UCSD-AML1 (cell line): ENCODE measurements around the gene EPN2.

ENCODE experiments used
- DNase-seq: peaks from one replicate; lab custom pipeline; 2025; ENCODE audit not compliant: unreplicated experiment; lab: John Stamatoyannopoulos, UW

Gene EPN2

DNA sequence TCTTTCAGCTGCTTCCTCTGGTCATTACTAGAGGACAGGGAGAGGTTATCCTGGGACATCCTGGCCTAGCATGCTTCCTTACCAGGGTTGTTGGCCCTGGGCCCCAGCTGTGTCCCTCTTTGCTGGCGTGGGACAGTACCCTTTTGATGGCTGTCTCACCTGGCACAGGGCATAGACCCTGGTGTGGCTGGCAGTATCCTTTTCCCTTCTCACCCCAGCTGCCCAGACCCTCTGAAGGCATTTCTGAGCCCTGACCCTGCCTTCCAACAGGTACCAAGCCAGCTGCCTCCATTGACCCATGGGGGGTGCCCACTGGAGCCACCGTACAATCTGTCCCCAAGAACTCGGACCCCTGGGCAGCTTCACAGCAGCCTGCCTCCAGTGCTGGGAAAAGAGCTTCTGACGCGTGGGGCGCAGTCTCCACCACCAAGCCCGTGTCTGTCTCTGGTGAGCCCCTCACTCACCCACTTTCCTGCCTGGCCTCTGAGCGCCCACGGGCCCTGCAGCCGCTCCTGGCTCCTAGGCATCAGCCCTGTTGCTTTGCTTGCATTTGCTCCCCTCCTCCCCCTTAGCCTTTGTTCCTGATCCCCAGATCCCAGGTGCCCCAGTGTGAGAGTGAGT, 91.4 kb downstream of the EPN2 start:
- no peak for DNase-seq

DNA sequence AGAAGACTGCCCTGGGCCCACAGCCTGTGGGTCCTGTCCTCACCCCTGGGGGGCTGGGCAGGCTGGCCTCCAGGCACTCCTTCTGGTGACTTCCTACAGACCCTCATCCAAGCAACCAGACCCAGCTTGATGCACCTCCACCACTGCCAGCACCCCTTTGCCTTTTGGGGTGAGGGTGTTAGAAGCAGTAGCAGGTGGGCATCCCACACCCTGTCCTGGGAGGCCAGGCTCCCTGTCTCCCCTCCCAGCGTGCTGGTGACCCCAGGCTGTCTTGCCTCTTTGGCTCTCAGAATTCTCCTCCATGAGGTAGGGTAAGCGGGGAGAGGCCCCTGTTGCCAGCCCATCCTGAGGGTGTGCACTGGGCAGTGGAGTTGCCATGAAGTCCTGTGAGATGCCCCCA, 92.0 kb downstream of the EPN2 start:
- DNase-seq, result no peak

DNA sequence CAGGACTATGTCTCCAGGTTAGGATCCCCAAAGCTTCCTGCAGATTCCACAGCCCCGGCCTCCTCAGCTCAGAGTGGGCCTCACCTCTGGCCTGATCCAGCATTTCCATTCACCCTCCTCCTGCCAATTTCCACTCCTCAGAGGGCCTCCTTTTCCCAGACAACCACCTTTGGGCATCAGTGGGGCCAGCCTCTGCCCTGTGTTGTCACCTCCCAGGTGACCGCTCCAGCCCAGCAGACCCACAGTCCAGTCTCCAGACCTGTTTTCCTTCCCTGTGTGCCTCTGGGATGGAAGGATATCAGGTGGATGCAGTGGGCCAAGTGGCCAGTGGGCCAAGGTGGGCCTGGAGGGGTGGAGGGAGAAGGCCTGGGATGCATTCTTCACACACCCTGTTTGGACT, 92.7 kb downstream of the EPN2 start:
- no peak for DNase-seq

DNA sequence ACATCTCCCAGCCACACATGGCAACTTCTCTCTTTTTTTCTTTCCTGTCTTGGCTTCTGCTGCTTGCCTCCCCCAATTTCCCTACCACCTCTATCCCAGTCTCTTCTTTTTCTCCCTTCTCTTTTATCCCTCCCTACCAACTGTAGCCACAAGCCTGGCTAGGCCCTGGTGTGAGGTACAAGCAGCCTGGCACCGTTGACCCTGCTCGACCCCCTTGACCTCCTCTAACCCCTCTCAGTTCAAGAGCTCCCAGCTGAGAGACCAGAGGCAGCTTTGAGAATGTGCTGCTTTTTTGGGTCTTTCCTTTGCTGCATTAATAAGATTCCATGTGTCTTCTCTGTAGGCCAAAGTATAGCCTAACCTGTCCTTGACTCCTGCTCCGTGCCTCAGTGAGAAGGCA, 93.1 kb downstream of the EPN2 start:
- no peak for DNase-seq

DNA sequence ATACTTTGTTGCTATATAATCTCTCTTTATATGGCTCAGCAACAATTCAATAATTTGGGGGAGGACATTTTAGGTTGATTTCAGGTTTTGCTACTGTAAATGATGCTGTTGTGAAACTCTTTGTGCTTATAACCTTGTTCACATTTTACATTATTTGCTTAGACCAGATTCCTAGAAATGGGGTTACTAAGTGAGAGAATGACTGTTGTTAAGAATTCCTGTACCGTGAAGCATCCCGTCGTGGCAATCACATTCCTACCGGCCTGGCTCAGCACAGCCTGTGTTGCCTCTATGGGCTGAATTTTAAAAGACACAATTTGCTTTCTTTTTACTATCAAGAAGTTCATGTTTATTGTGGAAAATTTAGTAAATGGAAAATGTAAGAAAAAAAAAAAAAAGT, 94.0 kb downstream of the EPN2 start:
- no peak for DNase-seq

DNA sequence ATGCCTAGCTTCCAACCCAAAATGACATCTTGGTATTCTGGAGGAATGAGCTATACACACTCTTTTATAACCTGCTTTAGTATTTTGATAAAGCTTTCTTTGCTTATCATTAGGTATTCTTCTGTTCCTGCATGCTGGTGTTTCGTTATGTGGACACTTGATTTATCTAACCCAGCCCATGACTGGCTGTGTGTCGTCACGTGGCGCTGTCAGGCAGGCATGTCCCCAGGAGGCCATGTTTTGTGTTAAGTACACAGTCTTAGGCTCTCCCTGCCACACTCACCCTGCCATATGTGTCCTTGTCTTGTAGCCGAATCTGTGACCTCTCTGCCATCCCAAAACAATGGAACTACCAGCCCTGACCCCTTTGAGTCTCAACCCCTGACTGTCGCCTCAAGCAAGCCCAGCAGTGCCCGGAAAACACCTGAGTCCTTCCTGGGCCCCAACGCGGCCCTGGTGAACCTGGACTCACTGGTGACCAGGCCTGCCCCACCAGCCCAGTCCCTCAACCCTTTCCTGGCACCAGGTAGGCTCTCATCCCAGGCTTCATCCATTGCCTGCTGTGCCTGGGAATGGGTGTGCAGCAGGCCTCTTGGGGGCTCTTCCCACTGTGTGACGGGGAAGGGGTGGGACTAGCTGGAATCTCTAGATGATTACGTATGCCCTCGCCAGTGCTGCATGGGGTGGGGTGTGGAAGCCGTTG, 94.5 kb downstream of the EPN2 start:
- no peak for DNase-seq

DNA sequence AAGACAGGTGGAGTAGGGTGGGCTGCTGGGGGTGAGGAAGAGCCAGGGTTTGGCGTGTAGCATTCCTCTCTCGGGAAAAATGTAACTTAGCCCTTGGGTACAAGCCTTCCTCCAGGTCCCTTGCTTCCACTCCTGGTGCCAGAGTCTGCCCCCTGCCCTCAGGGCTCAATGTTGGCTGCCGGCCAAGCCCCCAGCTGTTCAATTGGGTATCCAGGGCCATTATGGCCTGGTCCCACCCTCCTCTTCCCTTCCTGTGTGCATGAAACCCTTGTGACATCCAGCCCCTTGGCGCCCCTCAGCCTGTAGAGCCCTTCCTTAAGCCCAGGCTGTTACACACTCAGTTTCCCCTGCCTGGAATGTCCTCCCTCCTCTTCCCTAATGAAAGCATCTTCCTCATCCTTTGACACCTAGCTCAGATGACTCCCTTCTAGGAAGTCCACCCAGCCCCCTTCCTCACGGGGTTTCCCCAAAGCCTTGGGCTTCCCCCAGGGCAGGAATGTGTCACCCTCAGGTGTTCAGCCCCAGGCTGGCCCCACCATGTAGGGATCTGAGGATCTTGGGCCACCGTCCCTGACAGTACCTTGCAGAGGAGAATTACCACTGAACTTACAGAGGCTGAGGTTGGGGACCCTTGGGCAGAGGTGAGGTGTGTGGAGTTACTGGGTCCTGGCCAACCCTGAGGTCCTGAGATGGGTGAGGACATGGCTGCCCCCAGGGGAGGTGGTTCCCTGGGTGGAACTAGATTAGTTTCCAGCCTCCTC, 95.4 kb downstream of the EPN2 start:
- DNase-seq, result no peak

DNA sequence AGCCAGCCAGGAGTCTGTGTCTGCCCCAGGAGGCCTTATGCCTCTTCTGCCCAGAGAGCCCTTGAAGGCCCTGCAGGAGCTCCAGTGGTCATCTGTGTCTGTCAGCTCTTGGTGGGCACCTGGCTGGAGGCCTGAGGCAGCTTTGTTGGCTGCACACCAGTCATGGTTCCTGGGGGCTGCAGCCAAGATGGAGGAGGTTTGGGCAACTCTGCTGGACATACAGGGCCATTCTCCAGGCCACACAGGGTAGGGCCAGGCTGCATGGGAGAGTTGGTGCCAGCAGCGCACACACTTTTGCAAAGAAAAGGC, 95.9 kb downstream of the EPN2 start:
- DNase-seq, result no peak

DNA sequence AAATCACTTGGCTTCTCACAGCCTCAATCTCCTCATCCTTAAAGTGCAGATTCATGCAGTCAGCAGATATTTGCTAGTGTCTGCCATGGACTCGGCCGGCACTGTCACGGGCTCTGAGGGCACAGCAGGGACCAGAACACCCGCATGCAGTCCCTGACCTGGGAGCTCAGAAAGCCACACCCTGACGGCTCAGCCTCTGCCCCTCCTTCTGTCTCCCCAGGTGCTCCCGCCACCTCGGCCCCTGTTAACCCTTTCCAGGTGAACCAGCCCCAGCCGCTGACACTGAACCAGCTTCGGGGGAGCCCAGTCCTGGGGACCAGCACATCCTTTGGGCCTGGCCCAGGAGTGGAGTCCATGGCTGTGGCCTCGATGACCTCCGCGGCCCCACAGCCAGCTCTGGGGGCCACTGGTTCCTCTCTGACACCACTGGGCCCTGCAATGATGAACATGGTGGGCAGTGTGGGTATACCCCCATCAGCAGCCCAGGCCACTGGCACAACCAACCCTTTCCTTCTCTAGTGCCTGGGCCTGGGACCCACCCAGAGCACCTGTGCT, 96.6 kb downstream of the EPN2 start:
- no peak for DNase-seq

DNA sequence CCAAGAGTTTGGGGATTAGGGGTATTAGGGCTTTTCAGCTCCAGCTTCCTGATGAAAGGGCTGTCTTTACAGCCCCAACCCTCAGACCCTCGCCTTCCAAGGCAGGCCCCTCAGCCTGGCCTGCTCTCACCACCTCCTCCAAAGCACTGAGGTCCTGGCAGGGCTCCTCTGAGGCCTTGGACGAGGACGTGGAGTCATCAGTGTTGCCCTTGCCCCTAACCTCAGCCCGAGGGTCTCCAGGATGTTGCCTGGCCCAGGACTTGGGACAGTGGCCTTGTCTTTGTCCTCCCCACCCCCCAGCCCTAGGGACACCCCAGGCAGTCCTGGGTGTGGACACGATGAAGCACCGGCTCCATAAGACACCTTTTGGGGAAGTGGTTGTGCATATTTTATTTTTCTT, 97.2 kb downstream of the EPN2 start:
- DNase-seq, result no peak

DNA sequence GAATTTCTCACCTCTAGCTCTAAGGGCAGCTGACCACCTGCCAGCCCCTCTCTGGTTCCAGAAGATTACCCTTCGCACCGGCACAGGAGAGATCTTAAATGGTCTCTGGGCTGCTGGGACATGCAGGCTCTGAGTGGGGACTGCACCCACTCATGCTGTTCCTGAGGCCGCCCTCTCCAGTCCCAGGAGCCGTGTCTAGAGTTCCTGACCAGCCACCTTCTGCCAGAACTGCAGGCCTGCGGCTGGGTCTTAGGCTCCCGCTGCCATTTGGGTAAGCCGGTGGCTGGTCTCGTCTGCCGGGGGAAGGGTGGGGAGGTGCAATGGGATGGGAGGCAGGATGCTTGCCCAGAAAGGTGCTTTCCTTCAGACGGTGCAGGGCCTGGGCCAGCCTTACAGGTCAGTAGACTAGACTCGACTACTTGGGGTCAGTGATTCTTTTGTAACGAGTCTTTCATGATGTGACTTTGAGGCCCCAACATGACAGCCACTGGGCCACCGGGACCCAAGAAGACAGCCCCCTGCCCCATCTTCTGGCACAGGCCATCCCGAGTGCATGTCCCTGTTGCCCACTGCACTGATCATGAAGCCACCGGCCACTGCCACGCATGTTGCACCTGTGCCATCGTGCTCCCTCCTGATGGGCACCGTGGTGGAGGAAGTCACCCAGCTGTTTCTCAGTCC, 98.9 kb downstream of the EPN2 start:
- DNase-seq, result no peak

DNA sequence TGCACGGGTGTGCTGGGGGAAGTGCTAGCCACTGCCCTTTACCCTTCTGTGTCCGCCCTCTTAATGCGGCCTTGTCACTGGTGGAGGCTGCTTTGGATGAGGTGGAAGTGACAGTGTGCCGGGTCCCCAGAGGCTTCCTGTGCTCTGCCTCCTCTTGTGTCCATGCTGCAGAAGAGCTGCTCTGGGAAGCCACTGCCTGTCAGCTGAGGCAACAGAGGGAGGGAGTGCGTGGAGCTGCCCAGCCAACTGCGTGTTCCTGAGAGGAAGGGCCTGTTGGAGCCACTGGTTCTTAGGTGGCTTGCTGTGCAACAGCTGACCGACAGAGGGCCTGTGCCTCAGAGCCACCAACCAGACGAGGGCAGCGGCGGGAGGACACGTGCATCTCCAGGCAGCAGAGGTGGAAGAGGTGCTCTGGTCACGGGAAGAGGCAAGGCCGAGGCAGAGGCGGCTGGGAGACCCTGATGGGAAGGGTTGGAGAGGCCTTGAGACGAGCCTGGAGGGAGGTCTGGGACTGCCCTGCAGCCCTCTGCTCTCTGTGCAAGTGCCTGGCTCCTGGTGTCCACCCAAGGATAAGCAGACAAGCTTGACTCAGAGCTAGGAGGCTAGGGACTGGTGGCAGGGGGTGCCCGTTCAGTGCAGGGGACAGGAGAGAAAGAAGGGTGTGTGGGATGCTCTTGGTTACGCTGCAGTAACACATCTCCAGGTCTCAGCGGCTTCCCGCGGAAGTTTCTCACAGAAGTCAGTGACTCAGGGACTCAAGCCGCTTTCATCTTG, 100.0 kb downstream of the EPN2 start:
- DNase-seq, result no peak

DNA sequence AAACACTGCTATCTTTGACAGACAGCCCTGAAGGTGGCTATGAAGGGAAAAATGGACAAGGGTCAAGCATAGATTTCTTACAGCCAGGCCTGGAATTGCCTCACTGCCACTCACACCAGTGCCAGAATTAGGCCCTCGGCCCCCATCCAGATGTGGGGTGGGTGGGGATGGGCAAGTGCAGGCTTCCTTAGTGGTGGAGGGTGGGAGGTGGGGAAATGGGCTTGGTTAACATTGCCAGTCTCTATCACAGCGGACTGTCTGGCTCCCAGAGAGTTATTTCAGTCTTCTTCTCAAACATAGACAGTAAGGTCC, 100.5 kb downstream of the EPN2 start:
- DNase-seq, result no peak

DNA sequence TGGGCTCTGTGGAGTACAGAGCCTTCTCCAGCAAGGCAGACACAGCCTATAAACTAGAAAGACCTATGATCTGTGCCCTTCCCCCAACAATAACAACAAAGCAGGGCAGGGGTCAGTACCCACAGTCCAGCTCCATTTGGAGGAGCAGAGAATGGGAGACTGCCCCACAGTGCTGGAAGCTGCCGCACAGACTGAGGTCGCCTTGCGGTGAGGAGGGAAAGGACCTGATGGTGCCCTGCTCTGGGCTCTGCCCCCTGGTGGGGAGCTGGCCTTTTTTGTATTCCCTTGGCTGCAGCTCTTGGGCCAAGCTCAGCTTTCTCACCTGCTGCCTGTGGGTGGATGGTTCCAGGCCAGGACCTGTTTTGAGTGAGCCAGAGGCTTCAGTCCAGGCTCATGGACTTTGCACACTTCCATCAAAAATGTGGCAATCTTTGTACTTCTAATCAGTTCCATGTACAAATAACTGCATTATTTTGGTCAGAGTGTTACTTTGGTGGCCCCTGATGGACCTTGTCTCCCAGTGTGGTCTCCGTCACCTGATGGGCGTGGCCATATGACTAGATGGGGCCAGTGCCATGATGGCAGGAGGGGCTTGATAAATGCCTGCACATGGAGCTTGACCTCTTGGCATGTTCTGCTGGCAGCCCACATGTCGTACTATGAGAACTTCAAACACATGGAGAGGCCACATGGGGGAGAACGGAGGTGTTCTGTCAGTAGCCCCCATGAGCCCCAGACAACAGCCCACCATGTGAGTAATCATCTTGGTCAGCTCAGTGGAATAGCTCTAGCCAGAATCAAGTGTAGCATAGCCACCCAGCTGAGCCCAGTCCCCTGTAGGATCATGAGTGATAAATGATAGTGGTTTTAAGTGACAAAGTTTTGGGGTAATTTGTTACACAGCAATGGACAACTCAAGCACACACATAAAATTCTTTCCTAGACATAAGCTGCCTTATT, 101.1 kb downstream of the EPN2 start:
- DNase-seq, result peak; percentile 68

DNA sequence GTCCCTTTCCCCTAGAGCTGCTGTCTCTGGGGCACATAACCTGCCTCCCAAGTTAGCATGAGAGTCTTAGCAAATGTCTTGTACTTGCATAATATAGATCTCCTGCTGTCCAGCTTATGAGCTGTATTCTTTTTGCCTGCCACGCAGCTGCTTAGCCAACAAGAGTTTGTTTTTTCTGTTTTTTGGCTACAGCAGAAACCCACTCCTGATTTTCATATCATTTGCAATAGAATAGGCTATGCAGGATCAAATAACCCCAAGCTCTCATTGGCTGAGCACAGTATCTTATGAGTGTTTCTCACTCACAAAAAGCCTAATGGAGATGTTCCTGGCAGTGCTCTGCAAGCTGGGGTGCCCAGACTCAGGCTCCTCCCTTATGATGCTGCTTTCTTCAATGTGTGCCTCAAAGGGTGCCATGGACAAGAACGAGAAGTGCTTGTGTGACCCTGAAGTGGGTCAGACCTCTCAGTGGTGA, 102.2 kb downstream of the EPN2 start:
- no peak for DNase-seq

DNA sequence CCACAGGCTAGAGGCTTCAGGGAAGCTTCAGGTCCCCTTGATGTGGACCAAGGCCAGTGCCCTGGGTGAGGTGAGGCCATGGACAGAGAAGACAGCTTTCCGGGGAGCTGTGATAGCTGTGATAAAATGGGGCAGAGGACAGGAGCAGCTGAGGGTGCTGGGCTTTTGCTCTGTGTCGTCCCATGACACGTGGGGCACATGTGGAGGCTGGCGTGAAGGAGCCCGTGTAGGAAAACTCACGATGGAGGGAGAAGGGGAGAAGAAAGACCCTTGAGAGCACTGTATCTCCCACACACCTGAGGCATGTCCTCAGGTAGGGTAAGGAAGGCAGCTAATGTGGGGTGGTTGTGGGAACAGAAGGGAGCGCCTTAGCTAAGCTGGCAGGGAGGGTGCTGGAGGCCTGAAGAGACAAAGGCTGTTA, 104.1 kb downstream of the EPN2 start:
- no peak for DNase-seq

DNA sequence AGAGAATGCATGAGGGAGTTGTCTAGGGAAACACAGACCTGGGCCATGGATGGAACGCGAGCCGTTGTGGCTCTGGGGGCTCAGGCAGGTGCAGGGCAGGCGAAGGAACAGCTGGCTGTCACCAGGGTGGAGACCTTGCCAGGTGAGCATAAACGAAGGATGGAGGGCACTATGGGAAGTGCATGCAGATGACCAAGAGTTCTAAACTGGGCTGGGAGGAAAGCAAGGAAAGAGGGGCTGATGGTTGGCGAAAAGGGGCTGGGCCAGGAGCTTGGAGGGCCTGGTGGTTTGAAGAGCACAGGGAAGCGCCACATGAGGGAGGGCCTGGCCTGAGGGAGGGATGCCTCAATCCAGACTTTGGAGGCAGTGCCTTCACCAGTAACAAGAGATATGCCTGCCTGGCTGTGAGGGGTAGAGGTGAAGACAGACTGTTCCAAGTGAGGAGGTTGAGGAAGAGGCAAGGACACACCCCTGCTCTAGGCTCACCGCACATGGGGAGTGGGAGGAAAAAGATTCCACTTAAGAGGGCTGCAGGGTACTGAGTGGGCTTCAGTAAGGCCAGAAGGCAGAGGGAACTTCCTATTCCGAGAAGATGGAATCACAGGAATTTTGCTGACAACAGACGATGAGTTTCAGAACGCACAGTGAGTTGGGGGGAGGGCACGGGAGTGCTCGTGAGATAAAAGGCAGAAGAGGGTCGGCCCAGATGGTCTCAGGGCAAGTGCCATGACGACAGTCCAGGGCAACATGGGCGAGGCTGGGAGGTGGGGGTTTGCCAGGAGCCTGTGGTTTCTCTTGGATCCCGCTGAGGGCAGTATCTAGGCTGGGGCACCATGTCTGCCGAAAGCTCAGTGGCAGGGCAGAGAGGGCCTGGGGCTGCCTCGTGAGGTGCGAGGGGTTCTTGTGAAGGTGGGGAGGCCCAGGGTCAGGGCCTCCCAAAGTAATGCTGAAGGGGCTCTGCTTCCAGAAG, 104.8 kb downstream of the EPN2 start:
- DNase-seq, result no peak

DNA sequence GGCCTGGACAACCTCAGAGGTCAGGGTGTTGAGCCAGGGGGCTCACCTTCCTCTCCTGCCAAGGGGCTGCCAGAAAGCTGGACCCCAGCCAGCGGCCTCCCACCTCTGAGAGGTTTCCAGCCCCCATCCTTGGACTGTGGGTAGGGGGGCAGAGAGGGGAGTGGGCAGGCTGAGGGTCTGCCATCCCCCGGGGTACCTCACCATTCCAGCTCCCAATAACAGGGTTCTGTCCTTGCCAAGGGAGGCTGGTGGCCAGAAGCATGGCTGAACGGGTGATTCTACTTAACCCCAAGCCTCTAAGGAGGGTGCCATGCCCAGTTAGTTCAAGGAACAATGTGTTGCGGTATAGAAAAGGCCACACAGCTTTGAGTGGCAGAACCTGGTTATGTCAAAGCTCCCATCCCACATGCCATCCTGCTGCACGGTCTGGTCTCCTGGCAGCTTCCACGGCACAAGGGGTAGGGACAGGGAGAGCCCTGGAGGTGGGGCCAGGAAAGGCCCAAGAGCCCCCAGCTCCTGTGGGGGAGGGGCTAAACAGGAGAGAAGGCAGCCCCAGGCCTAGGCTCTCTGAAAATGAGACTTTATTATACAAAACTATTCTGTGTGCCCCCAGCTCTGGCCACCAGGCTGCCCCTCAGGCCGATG, 105.6 kb downstream of the EPN2 start:
- DNase-seq, result no peak
